Measurements from ENCODE around the gene DUSP9. TPM values are rescaled to one million over a fixed set of nuclear protein-coding genes. Genes with fewer than 3 reads are reported as not detected.
"Not testable (repeated sequence)": the region's sequence is repeated elsewhere in the genome, so short reads cannot be mapped to it uniquely, and the experiment has no call there.

The DUSP9 gene
- total RNA-seq, 6 experiments from 2014 or later = 0.33 to 3.9 (median 0.69) TPM

DNA sequence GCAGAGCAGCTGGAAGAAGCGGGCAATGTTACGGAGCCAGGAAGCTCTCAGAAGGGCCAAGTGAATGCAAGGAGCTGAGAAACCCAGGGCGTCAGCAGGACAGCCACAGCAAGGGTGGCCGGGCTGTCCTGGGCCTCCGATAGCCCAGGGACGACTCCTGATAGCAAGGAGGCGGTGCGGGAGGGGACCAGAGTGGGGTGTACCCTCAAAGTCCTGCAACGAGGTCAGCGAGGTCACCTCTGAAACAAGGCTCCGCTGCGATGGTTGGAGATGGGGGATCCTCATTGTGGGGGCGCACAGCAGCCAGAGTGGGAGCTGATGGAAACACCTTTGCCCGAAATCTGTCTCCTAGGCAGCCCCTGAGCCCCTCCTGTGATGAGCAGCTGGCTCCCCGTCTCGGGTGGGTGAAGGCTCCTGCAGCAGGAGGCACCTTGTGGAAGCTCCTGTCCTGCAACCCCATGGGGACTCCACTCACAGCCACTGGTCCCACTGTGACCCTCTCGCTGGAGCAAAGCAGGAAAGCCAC, 43.8 kb upstream of the DUSP9 start:
- H3K4me1 ChIP-seq = peaks cover 0 to 2% (median 0%) of the 10 kb centered on the region in 4 donors
- TF ChIP-seq POLR2A (IDR thresholded peaks at IDR 0.05) = no peak
- TF ChIP-seq, protein P1, sequence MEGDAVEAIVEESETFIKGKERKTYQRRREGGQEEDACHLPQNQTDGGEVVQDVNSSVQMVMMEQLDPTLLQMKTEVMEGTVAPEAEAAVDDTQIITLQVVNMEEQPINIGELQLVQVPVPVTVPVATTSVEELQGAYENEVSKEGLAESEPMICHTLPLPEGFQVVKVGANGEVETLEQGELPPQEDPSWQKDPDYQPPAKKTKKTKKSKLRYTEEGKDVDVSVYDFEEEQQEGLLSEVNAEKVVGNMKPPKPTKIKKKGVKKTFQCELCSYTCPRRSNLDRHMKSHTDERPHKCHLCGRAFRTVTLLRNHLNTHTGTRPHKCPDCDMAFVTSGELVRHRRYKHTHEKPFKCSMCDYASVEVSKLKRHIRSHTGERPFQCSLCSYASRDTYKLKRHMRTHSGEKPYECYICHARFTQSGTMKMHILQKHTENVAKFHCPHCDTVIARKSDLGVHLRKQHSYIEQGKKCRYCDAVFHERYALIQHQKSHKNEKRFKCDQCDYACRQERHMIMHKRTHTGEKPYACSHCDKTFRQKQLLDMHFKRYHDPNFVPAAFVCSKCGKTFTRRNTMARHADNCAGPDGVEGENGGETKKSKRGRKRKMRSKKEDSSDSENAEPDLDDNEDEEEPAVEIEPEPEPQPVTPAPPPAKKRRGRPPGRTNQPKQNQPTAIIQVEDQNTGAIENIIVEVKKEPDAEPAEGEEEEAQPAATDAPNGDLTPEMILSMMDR (IDR thresholded peaks at IDR 0.05) = no peak
- H3K36me3 ChIP-seq = no peaks in the 10 kb centered on the region
- no peaks in the 10 kb centered on the region for H3K9me3 ChIP-seq
- DNase-seq = peak in 1 of 3 donors; percentile 35
- 73% methylated on average over 4 of the region's 17 CpGs for WGBS (ENCODE audit: insufficient coverage, low coverage, low lambda C conversion rate, missing lambda C conversion rate)
- H3K27ac ChIP-seq = no peak overlapping the region
- H3K4me3 ChIP-seq = no peak overlapping the region
- intact Hi-C loops (cut with DNase I) = no loop called here
- no peak for ATAC-seq
- no peaks in the 10 kb centered on the region for H3K27me3 ChIP-seq

DNA sequence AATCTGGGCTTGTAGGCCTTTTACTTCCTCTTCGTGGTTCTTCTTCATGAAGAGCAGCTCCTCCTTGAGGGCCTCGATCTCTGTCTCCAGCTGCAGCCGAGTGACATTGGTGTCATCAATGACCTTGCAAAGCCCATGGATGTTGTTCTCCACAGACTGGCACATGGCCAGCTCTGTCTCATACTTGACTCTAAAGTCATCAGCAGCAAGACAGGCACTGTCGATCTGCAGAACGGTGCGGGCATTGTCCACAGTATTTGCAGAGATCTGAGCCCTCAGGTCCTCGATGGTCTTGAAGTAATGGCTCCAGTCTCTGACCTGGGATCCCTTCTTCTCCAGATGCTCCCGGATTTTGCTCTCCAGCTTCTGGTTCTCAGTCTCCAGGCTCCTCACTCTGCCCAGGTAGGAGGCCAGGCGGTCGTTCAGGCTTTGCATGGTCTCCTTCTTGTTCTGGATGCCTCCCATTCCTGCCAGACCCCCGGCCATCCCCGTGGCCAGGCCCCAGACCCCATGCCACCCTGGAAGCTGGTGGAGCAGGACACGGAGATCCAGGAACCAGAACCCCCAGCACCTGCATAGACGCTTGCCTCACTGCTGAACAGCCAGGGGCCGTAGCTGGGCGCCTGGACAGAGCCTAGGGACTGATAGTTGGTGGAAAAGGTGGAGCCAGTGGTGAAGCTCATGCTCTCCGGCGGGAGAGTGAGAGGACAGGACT, 42.2 kb upstream of the DUSP9 start:
- H3K27me3 ChIP-seq; DNase-seq; H3K4me1 ChIP-seq; H3K36me3 ChIP-seq; H3K27ac ChIP-seq; ATAC-seq; H3K9me3 ChIP-seq; intact Hi-C loops (cut with DNase I); H3K4me3 ChIP-seq: not testable (repeated sequence)
- WGBS (ENCODE audit: insufficient coverage, low coverage, low lambda C conversion rate, missing lambda C conversion rate) = 67% methylated on average over 13 of the region's 18 CpGs

DNA sequence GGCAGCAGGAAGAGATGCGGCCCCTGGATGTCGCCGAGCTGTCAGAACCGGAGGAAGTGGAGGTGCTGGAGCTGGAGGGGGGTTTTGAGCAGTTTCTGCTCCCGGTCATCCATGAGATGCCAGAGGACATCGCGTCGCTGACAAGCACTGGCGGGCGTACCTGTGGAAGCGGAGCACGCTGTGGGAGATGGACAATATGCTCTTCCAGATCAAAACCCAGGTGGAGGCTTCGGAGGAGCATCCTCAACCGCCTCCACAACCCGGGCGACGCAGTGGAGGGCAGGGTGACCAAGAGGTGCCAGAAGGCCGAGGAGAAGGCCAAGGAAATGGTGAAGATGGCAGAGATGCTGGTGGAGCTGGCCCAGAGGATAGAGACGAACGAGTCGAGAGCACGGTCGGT, 40.5 kb upstream of the DUSP9 start:
- DNase-seq = no peak
- WGBS (ENCODE audit: insufficient coverage, low coverage, low lambda C conversion rate, missing lambda C conversion rate) = 71% methylated on average over 16 of the region's 23 CpGs

DNA sequence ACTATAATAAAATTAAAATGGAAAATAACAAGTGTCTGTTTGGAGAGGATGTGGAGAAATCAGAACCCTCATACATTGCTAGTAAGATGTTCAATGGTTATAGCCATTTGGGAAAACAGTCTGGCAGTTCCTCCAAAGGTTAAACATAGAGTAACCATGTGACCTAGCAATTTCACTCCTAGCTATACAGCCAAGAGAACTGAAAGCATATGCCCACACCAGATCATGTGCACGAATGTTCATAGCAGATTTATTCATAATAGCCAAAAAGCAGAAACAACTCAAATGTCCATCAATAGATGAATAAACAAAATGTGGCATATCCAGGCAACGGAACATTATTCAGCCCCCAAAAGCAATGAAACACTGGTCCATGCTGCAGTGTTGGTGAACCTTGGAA, 38.6 kb upstream of the DUSP9 start:
- H3K36me3 ChIP-seq = no peaks in the 10 kb centered on the region
- ATAC-seq (no peak), DNase-seq (no peak)
- intact Hi-C loops (cut with DNase I) = no loop called here
- peaks cover 0 to 10% (median 0%) of the 10 kb centered on the region in 4 donors for H3K4me1 ChIP-seq
- WGBS (ENCODE audit: insufficient coverage, low coverage, low lambda C conversion rate, missing lambda C conversion rate) = 48% methylated on average over 2 of the region's 2 CpGs
- no peaks in the 10 kb centered on the region for H3K27me3 ChIP-seq
- H3K4me3 ChIP-seq = no peak overlapping the region
- TF ChIP-seq, protein P1 (IDR thresholded peaks at IDR 0.05) = no peak
- TF ChIP-seq POLR2A (IDR thresholded peaks at IDR 0.05) = no peak
- no peaks in the 10 kb centered on the region for H3K9me3 ChIP-seq
- no peak overlapping the region for H3K27ac ChIP-seq

More for the DNA sequence above, 40.5 kb upstream of the DUSP9 start:
- H3K36me3 ChIP-seq = no peaks in the 10 kb centered on the region
- H3K27me3 ChIP-seq = no peaks in the 10 kb centered on the region
- TF ChIP-seq, protein P1 (IDR thresholded peaks at IDR 0.05) = no peak
- no peak for TF ChIP-seq POLR2A (IDR thresholded peaks at IDR 0.05)
- H3K4me1 ChIP-seq = peaks cover 0 to 10% (median 0%) of the 10 kb centered on the region in 4 donors
- no peaks in the 10 kb centered on the region for H3K9me3 ChIP-seq
- no peak overlapping the region for H3K4me3 ChIP-seq
- no peak overlapping the region for H3K27ac ChIP-seq
- ATAC-seq = no peak
- intact Hi-C loops (cut with DNase I) = no loop called here

DNA sequence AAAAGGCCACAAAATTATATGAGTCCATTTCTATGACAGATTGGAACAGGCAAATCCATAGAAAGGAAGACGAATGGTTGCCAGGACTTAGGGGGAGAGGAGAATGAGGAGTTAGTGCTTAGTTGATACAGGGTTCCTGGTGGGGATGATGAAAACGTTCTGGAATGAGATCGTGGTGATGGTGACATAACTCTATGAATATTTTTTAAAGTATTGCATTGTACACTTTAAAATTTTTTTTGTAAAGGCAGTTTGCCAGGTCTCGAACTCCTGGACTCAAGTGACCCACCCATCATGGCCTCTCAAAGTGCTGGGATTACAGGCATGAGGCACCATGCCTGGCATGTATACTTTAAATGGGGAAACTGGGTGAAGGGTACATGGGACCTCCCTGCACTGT, 38.2 kb upstream of the DUSP9 start:
- 32% methylated on average over 4 of the region's 4 CpGs for whole genome bisulfite sequencing (ENCODE audit: insufficient coverage, low coverage, low lambda C conversion rate, missing lambda C conversion rate)
- DNase-seq = no peak
- H3K4me3 ChIP-seq = no peak overlapping the region
- no peaks in the 10 kb centered on the region for H3K9me3 ChIP-seq
- TF ChIP-seq, protein P1 (IDR thresholded peaks at IDR 0.05) = no peak
- no peak for TF ChIP-seq POLR2A (IDR thresholded peaks at IDR 0.05)
- intact Hi-C loops (cut with DNase I) = no loop called here
- no peaks in the 10 kb centered on the region for H3K27me3 ChIP-seq
- no peaks in the 10 kb centered on the region for H3K36me3 ChIP-seq
- no peak overlapping the region for H3K27ac ChIP-seq
- no peak for ATAC-seq
- peaks cover 0 to 10% (median 0%) of the 10 kb centered on the region in 4 donors for H3K4me1 ChIP-seq

Data from right lobe of liver (tissue), 6 donors.